BJ (cell line): ENCODE results near the gene ADAMTS17. TPM values are rescaled to one million over a fixed set of nuclear protein-coding genes. Genes with fewer than 3 reads are reported as not detected.

Experiments
- CTCF ChIA-PET: fragments of 350-600 bp; formaldehyde crosslinking; extraction: SDS; loops from one replicate; lab custom pipeline; 2021; ENCODE audit warnings: antibody characterized with exemption, inconsistent platforms; lab: Yijun Ruan, JAX
- POLR2A ChIA-PET: fragments of 300-600 bp; sonication (Branson Sonifier 250); formaldehyde crosslinking; extraction: SDS; loops from one replicate; lab custom pipeline; 2021; ENCODE audit warnings: antibody characterized with exemption; lab: Charles Lee
- DNase-seq: peaks from one replicate; pipeline ENCODE4 v3.0.0-alpha.2; 2011; ENCODE audit warnings: low read depth
- H3K27me3 ChIP-seq: 2 replicates; pipeline ENCODE4 v1.6.0; 2011; ENCODE audit warnings: low read length; ENCODE audit not compliant: control insufficient read depth, insufficient read depth
- H3K36me3 ChIP-seq: 2 replicates; pipeline ENCODE4 v1.5.1; 2011; ENCODE audit warnings: low read length; ENCODE audit not compliant: control insufficient read depth, insufficient read depth
- H3K4me3 ChIP-seq: 2 replicates; pipeline ENCODE4 v1.5.1; 2011; ENCODE audit warnings: low read depth, mild to moderate bottlenecking, control low read depth, low read length
- CTCF ChIP-seq: IDR thresholded peaks from 2 replicates; pipeline ENCODE4 v1.5.1; 2011; ENCODE audit warnings: low read depth, mild to moderate bottlenecking, control low read depth, inconsistent platforms, low read length, moderate library complexity; ENCODE audit not compliant: insufficient read depth
- polyA plus RNA-seq: library from polyadenylated mRNA; depleted of rRNA; stranded (reverse); fragments of >200 nt; gene quantifications from 2 replicates; pipeline ENCODE4 v1.2.3, GENCODE V29; 2011

The ADAMTS17 gene
- polyA plus RNA-seq, 1 experiment: not detected

- Histone ChIP-seq H3K27me3 (no peaks in the 10 kb centered on the region), H3K36me3 (no peaks in the 10 kb centered on the region), H3K4me3 (no peak overlapping the region)
- DNase-seq: no peak
- no peak for TF ChIP-seq CTCF
- POLR2A ChIA-PET: no interaction called here
- CTCF ChIA-PET: no interaction called here
These were observed 115.7 kb downstream of the ADAMTS17 start for GRCh38 chr15:100226107-100226506.

GRCh38 chr15:100224206-100225185 is 117.3 kb downstream of the ADAMTS17 start:
- TF ChIP-seq CTCF: no peak
- H3K4me3 ChIP-seq: no peak overlapping the region
- H3K27me3 ChIP-seq: no peaks in the 10 kb centered on the region
- CTCF ChIA-PET: no interaction called here
- POLR2A ChIA-PET: no interaction called here
- DNase-seq: no peak
- H3K36me3 ChIP-seq: no peaks in the 10 kb centered on the region

GRCh38 chr15:100222349-100222715 is 119.4 kb downstream of the ADAMTS17 start:
- no peak for TF ChIP-seq CTCF
- ChIA-PET CTCF (no interaction called here), POLR2A (no interaction called here)
- Histone ChIP-seq H3K4me3 (no peak overlapping the region), H3K27me3 (no peaks in the 10 kb centered on the region), H3K36me3 (no peaks in the 10 kb centered on the region)
- no peak for DNase-seq

GRCh38 chr15:100221471-100222348 is 120.1 kb downstream of the ADAMTS17 start:
- CTCF ChIA-PET: no interaction called here
- POLR2A ChIA-PET: no interaction called here
- no peaks in the 10 kb centered on the region for H3K27me3 ChIP-seq
- no peak overlapping the region for H3K4me3 ChIP-seq
- TF ChIP-seq CTCF: no peak
- no peaks in the 10 kb centered on the region for H3K36me3 ChIP-seq
- no peak for DNase-seq
